ENCODE results near the gene DENND2A.

DENND2A gene

DNA sequence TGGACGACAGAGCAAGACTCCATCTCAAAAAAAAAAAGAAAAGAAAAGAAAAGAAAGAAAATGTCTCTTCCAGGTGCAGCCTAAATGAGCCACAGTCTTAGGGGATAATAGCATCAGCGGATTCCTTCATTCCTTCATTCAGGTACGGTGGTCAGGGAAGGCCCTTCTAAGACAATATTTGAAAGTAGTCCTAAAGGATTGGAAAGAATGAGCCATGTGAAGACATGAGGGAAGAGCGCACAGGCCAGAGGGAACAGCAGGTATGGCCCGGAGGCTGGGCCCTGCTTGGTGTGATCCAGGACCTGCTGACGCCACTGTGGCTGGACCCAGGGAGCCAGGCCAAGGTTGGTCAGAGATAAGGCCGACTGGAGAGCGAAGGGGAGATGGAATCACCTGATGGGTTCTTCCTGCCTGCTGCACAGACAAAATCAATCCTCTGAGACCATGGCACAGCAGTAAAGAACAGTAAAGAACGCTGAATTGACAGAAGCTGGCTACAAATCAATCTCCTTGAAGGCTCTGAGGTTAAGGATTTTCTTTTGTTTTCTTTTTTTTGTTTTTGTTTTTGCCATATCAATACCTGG, 145.0 kb downstream of the DENND2A start:
- DNase-seq: no peak

DNA sequence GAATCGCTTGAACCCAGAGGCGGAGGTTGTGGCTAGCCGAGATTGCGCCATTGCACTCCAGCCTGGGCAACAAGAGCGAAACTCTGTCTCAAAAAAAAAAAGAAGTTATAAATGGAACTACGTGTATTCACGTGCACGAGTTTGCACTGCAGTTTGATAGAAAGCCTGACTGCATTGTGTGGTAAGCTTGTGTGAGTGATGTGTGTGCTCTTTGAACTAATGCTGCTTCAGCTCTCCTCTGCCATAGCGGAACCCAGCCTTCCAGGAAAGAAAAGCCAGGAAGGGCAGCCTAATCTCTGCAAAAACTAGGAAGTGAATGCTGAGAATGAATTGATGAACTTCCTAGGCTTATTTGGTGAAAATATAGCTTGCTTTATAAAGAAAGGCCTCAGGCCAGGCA, 145.7 kb downstream of the DENND2A start:
- DNase-seq: no peak

- DNase-seq: no peak
Observed at GRCh38 chr7:140489026-140489359, 151.6 kb downstream of the DENND2A start.

DNA sequence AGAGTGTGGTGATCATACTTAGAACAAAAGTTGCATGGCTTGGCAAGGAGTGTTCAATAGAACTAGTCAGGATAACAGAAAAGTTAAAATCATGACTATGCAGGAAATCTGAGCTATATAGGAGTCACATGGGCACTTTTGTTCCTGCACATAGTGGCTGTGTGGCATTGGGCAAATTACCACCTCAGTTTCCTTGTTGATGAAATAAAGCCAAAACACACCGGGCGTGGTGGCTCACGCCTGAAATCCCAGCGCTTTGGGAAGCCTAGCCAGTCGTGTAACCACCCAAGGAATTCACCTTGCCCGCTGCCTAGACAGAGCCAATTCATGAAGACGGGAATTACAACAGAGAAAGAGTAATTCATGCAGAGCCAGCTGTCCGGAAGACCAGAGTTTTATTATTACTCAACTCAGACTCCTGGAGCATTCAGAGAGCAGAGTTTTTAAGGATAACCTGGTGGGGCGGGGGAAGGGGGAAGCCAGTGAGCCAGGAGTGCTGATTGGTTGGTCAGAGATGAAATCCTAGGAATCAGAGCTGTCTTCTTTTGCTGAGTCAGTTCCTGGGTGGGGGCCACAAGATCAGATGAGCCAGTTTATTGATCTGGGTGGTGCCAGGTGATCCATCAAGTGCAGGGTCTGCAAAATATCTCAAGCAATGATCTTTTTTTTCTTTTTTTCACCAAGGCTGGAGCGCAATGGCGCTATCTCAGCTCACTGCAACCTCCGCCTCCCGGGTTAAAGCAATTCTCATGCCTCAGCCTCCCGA, 154.9 kb downstream of the DENND2A start:
- no peak for DNase-seq

- no peak for DNase-seq
Observed at GRCh38 chr7:140484951-140485499, 155.6 kb downstream of the DENND2A start.

DNA sequence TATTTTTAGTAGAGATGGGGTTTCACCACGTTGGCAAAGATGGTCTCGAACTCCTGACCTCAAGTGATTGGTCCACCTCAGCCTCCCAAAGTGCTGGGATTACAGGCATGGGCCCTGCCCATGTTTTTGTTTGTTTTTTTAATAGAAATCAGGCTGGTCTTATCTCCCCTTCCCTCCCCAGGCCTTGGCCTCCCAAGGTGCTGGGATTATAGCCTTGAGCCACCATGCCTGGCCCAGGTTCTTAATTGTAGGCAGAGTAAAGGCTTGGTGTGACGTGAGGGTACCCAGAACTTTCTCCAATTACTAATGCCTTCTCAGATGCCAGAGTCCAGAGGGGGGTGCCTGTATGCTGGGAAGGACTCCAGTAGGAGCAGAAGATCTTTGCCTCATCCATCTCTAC, 156.1 kb downstream of the DENND2A start:
- DNase-seq: no peak

- no peak for DNase-seq
Observed at GRCh38 chr7:140479739-140480084, 160.9 kb downstream of the DENND2A start.

DNA sequence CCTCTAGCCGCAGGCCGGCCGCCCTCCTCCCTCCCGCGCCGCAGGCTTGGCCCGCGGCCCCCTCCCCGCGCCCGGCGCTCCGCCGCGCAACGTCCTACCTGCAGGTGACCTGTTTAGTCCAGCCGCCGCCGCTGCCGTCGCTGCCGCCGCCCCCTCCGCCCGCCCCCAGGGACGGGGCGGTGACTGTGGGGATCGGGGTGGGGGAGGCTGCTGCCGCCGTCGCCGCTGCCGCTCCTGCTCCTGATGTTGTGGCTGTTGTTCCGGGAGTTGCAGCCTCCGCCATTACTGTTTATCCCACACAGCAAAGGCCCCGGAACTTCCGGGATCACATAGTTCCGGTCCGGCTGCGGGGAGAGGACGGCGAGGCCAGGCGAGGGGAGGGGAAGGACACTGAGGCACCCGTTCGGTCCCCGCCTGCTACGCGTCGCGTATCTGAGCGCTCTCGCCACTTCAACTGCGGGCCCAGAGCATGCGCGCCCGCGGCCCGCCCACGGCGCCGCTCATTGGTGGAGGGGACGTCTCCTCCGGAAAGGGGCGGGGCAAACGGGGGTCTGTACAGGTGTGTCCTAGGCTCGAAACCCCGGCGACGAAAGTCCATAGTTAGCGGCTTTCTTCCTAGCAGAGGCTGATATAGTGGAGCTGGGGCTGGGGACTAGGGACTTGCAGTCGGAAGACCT, 161.4 kb downstream of the DENND2A start, which contains the start of gene MKRN1:
Gene MKRN1 (minus strand): TSS at position 444 of the 677 bp plus-strand sequence. CDS start 161 bp downstream, at position 283.
- DNase-seq: peak; percentile 90

GRCh38 chr7:140478246-140479061, 162.2 kb downstream of the DENND2A start:
- DNase-seq: peak; percentile 40

GRCh38 chr7:140476698-140477261, 163.8 kb downstream of the DENND2A start:
- DNase-seq: no peak

- DNase-seq: peak; percentile 71
Observed at GRCh38 chr7:140475747-140476333, 164.8 kb downstream of the DENND2A start.
